Calu3 (cell line): ENCODE results near the gene SMTNL1. TPM values are rescaled to one million over a fixed set of nuclear protein-coding genes. Genes with fewer than 3 reads are reported as not detected.

Experiments
- BruUV-seq: library from RNA; stranded (reverse); fragments of 400-500 nt; replicated peaks from 2 replicates; lab custom pipeline; 2021; lab: Mats Ljungman, UMichigan
- CTCF ChIA-PET: fragments of 300-600 bp; sonication (Branson Sonifier 250); formaldehyde crosslinking; loops from one replicate; lab custom pipeline; 2022; ENCODE audit warnings: antibody characterized with exemption; lab: Charles Lee
- DNase-seq: peaks from one replicate; pipeline ENCODE4 v3.0.0; 2022
- H3K27ac Mint-ChIP-seq: one replicate; pipeline ENCODE4 v1.8.0; 2022; ENCODE audit warnings: mixed read lengths; ENCODE audit not compliant: unreplicated experiment
- H3K27me3 Mint-ChIP-seq: one replicate; pipeline ENCODE4 v1.8.0; 2022; ENCODE audit warnings: mixed read lengths; ENCODE audit not compliant: unreplicated experiment
- H3K36me3 Mint-ChIP-seq: one replicate; pipeline ENCODE4 v1.8.0; 2022; ENCODE audit warnings: mild to moderate bottlenecking, moderate library complexity, mixed read lengths; ENCODE audit not compliant: insufficient read depth, unreplicated experiment
- H3K4me1 Mint-ChIP-seq: one replicate; pipeline ENCODE4 v1.8.0; 2022; ENCODE audit warnings: mild to moderate bottlenecking, low read depth, mixed read lengths; ENCODE audit not compliant: unreplicated experiment
- H3K4me3 Mint-ChIP-seq: one replicate; pipeline ENCODE4 v1.8.0; 2022; ENCODE audit warnings: mild to moderate bottlenecking, low read depth, moderate library complexity, mixed read lengths; ENCODE audit not compliant: unreplicated experiment
- H3K9me3 Mint-ChIP-seq: one replicate; pipeline ENCODE4 v1.8.0; 2022; ENCODE audit warnings: low read depth, mixed read lengths; ENCODE audit not compliant: unreplicated experiment
- intact Hi-C: fragments of 100-400 bp; cut with micrococcal nuclease; formaldehyde crosslinking; loops from one replicate; pipeline ENCODE4 v1.10.0; 2022; ENCODE audit not compliant: unreplicated experiment
- total RNA-seq: library from RNA; stranded (reverse); gene quantifications from 2 replicates; pipeline ENCODE4 v1.2.3, GENCODE V29; 2022
- TF ChIP-seq, protein P1 (sequence below): fragments of 200-600 bp; IDR thresholded peaks from one replicate; pipeline ENCODE4 v1.8.0; 2022; ENCODE audit warnings: antibody characterized with exemption; ENCODE audit not compliant: unreplicated experiment

SMTNL1 gene
- total RNA-seq, 1 experiment from 2014 or later: not detected

DNA sequence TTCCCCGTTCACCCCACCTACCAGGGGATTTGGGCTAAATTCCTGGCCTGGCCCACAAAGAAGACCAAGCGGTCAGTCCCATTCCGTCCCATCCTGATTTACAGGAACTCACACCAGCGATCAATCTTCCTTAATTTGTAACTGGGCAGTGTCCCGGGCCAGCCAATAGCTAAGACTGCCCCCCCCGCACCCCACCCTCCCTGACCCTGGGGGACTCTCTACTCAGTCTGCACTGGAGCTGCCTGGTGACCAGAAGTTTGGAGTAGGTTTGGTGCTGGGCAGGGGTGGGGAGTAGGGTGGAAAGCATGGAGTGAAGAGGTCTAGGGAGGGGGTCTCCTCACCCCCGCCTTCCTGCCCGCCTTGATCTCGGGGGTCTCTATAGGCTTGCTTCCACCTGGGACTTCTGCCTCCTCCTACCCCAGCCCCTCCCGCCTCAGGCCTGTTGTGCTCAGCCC lies 60.1 kb downstream of the SMTNL1 start, which contains the start of gene SERPING1:
TSS of gene SERPING1 (plus strand) at position 225 of the 455 bp plus-strand sequence. CDS start 586 bp downstream, outside the sequence.
- Mint-ChIP-seq H3K27me3 (peaks cover 29% of the 10 kb centered on the region), H3K36me3 (peaks cover 8% of the 10 kb centered on the region), H3K4me3 (peak within 1 kb of the TSS; percentile 54), H3K4me1 (peaks cover 27% of the 10 kb centered on the region), H3K9me3 (no peaks in the 10 kb centered on the region), H3K27ac (no peak within 1 kb of the TSS)
- CTCF ChIA-PET: interaction anchor here (0.6 kb wide), 1 partner anchor 16 kb away, joined by 4 read pairs; no protein-coding TSS in a partner anchor
- TF ChIP-seq, protein P1, sequence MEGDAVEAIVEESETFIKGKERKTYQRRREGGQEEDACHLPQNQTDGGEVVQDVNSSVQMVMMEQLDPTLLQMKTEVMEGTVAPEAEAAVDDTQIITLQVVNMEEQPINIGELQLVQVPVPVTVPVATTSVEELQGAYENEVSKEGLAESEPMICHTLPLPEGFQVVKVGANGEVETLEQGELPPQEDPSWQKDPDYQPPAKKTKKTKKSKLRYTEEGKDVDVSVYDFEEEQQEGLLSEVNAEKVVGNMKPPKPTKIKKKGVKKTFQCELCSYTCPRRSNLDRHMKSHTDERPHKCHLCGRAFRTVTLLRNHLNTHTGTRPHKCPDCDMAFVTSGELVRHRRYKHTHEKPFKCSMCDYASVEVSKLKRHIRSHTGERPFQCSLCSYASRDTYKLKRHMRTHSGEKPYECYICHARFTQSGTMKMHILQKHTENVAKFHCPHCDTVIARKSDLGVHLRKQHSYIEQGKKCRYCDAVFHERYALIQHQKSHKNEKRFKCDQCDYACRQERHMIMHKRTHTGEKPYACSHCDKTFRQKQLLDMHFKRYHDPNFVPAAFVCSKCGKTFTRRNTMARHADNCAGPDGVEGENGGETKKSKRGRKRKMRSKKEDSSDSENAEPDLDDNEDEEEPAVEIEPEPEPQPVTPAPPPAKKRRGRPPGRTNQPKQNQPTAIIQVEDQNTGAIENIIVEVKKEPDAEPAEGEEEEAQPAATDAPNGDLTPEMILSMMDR: no peak
- BruUV-seq: no TSS peak
- intact Hi-C loops: no loop called here
- DNase-seq: peak; percentile 18

DNA sequence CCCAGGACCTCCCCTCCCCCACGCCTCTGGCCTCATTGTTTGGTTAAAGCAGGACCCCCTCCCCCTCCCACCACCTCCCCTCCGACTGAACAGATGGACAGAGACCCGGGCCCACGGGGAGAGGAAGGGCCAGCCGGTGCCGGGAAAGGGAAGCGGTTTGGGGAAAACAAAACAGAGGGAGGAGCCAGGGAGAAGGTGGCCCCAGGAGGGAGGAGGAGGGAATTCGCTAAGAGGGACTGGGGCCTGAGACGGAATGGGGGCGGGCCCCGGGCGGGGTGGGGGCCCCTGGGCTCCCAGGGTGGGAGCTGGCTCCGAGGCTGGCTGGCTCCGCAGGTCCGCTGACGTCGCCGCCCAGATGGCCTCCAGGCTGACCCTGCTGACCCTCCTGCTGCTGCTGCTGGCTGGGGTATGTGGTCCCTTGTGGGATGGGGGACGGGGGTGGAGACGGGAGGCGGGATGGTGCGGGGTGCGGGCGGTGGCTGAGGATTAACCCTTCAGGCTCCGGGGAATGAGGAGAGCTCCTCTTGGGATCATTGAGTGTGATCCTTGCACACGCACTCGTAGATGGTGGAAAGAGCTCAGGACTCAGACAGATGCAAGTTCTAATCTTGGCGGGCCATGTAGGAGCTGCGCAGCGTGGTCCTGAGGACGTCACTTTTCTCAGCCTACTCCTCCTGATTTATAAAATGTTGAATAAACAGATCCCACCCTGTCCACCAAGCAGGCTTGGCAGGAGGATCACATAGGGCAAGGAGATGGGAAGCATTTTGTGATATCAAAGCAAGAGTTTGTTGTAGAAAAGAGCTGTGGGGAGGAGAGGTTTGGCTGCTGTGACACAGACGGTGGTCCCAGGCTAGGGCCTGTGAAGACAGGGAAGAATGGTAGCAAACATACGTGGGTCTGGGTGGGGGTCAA lies 60.8 kb downstream of the SMTNL1 start:
- peaks cover 22% of the 10 kb centered on the region for H3K27me3 Mint-ChIP-seq
- TF ChIP-seq, protein P1: no peak
- no TSS peak for BruUV-seq
- intact Hi-C loops: no loop called here
- H3K4me1 Mint-ChIP-seq: peaks cover 27% of the 10 kb centered on the region
- CTCF ChIA-PET: interaction anchor here (0.5 to 0.8 kb wide), 4 partner anchors 23 to 261 kb away, joined by 3 to 4 read pairs (median 4); partner anchors contain the start of gene UBE2L6
- H3K36me3 Mint-ChIP-seq: peaks cover 8% of the 10 kb centered on the region
- H3K9me3 Mint-ChIP-seq: no peaks in the 10 kb centered on the region
- H3K27ac Mint-ChIP-seq: no peak overlapping the region
- peak; percentile 44 for DNase-seq
- peak overlapping the region; percentile 54 for H3K4me3 Mint-ChIP-seq

DNA sequence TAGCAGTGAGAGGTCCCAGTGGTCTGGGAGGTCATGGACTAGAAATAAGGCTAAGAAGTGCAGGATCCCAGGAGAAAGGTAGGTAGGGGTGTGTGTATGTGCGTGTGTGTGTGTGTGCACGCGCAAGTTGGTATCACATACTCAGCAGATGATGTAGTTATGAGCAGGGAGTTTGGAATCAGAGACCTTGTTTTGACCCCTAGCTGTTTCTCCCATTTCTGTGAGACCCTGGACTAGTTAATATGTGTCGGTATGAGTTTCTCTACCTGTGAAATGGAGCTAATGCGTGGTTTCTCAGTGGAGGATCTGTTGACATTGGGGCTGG lies 61.4 kb downstream of the SMTNL1 start:
- intact Hi-C loops: no loop called here
- H3K4me1 Mint-ChIP-seq: peaks cover 27% of the 10 kb centered on the region
- no TSS peak for BruUV-seq
- peak overlapping the region; percentile 54 for H3K4me3 Mint-ChIP-seq
- no peaks in the 10 kb centered on the region for H3K9me3 Mint-ChIP-seq
- CTCF ChIA-PET: interaction anchor here (0.5 to 0.8 kb wide), 3 partner anchors 31 to 262 kb away, joined by 3 to 4 read pairs (median 3); partner anchors contain the start of gene UBE2L6
- peaks cover 17% of the 10 kb centered on the region for H3K27me3 Mint-ChIP-seq
- TF ChIP-seq, protein P1: no peak
- H3K27ac Mint-ChIP-seq: no peak overlapping the region
- H3K36me3 Mint-ChIP-seq: peaks cover 8% of the 10 kb centered on the region
- DNase-seq: no peak

DNA sequence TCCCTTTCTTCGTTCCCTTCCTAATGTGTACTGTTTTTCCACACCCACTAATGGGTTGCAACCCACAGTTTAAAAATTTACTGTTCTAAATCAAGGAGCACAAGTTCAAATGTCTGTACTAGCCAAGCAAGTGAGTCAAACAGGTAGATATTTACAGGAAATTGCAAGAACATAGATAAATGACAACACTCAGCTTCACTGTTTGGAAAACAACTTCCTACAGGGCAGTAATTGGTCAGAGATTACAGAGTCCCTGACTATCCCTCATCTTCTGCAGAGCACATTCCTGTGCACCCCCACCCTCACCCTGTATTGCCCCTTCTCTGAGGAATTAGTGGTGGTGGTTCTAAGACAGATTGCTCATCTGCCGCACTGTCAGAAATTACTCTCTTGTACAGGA lies 62.0 kb downstream of the SMTNL1 start:
- Mint-ChIP-seq H3K27me3 (peaks cover 12% of the 10 kb centered on the region), H3K36me3 (peaks cover 8% of the 10 kb centered on the region), H3K9me3 (no peaks in the 10 kb centered on the region), H3K4me3 (peak overlapping the region; percentile 54), H3K27ac (no peak overlapping the region), H3K4me1 (peaks cover 27% of the 10 kb centered on the region)
- TF ChIP-seq, protein P1: no peak
- DNase-seq: no peak
- CTCF ChIA-PET: no interaction called here
- intact Hi-C loops: no loop called here
- BruUV-seq: no TSS peak

Other genes with a start within 250 kb of the SMTNL1 start
- 151 TPM in 2 replicates for gene TNKS1BP1, start 212.6 kb upstream of the SMTNL1 start, total RNA-seq
- 134 and 145 TPM in 2 replicates for gene SSRP1, start 201.7 kb upstream of the SMTNL1 start, total RNA-seq
- gene P2RX3, start 199.2 kb upstream of the SMTNL1 start, total RNA-seq: not detected in 2 replicates
- gene PRG3, start 156.4 kb upstream of the SMTNL1 start, total RNA-seq: not detected in 2 replicates
- not detected in 2 replicates for gene PRG2, start 146.9 kb upstream of the SMTNL1 start, total RNA-seq
- 91.8 and 127 TPM in 2 replicates for gene SLC43A3, start 110.5 kb upstream of the SMTNL1 start, total RNA-seq
- 1.9 and 3.6 TPM in 2 replicates for gene RTN4RL2, start 77.1 kb upstream of the SMTNL1 start, total RNA-seq
- 9.5 and 12.5 TPM in 2 replicates for gene SLC43A1, start 21.9 kb upstream of the SMTNL1 start, total RNA-seq
- 68.5 and 73.5 TPM in 2 replicates for gene TIMM10, start 6.8 kb upstream of the SMTNL1 start, total RNA-seq
- gene UBE2L6, start 30.1 kb downstream of the SMTNL1 start, total RNA-seq: 80.8 and 170 TPM in 2 replicates
- gene SERPING1, start 60.1 kb downstream of the SMTNL1 start, total RNA-seq: 61.8 and 112 TPM in 2 replicates
- 0.28 TPM in 1 of 2 replicates, not detected in the other for gene YPEL4, start 112.3 kb downstream of the SMTNL1 start, total RNA-seq
- gene CLP1, start 120.2 kb downstream of the SMTNL1 start, total RNA-seq: 15.2 and 18.6 TPM in 2 replicates
- 85.9 and 95.3 TPM in 2 replicates for gene ZDHHC5, start 130.5 kb downstream of the SMTNL1 start, total RNA-seq
- 21.2 and 24.4 TPM in 2 replicates for gene MED19, start 174.6 kb downstream of the SMTNL1 start, total RNA-seq
- gene TMX2, start 175.0 kb downstream of the SMTNL1 start, total RNA-seq: 146 and 152 TPM in 2 replicates
- gene SELENOH, start 203.9 kb downstream of the SMTNL1 start, total RNA-seq: 124 and 131 TPM in 2 replicates
- not detected in 2 replicates for gene BTBD18, start 214.2 kb downstream of the SMTNL1 start, total RNA-seq
- 318 and 323 TPM in 2 replicates for gene CTNND1, start 224.2 kb downstream of the SMTNL1 start, total RNA-seq